Neural progenitor cell (in vitro differentiated cells): ENCODE measurements around the gene CDC25B.

Source experiments
- EZH2phosphoT487 ChIP-seq: fragments of 200-600 bp; sonication (generic); IDR thresholded peaks from 2 replicates; pipeline ENCODE4 v1.6.1; 2017; ENCODE audit warnings: antibody characterized with exemption
- TF ChIP-seq, protein P1 (sequence below): fragments of 200-600 bp; sonication (generic); IDR thresholded peaks from 2 replicates; pipeline ENCODE4 v1.5.1; 2017; ENCODE audit warnings: antibody characterized with exemption, mild to moderate bottlenecking

DNA sequence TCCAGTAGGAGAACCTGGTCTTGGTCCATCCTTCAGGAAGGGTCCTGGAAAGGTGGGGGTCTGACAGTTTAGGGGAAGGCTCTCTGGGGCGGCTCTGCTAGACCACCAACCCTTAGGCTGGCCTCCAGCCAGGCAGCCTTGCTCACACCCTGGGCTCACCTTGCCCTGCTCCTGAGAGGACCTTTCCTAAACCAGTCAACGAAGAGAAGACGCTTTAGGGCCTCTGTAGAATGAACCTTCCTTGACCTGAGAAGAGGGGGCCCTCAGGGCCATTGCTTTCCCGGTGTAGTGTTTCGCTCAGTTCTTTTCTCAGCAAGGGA, 1.1 kb downstream of the CDC25B start:
- TF ChIP-seq, protein P1, sequence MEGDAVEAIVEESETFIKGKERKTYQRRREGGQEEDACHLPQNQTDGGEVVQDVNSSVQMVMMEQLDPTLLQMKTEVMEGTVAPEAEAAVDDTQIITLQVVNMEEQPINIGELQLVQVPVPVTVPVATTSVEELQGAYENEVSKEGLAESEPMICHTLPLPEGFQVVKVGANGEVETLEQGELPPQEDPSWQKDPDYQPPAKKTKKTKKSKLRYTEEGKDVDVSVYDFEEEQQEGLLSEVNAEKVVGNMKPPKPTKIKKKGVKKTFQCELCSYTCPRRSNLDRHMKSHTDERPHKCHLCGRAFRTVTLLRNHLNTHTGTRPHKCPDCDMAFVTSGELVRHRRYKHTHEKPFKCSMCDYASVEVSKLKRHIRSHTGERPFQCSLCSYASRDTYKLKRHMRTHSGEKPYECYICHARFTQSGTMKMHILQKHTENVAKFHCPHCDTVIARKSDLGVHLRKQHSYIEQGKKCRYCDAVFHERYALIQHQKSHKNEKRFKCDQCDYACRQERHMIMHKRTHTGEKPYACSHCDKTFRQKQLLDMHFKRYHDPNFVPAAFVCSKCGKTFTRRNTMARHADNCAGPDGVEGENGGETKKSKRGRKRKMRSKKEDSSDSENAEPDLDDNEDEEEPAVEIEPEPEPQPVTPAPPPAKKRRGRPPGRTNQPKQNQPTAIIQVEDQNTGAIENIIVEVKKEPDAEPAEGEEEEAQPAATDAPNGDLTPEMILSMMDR, result no peak
- TF ChIP-seq EZH2phosphoT487, result no peak
